Activated naive CD4-positive, alpha-beta T cell (primary cell): ENCODE measurements around the gene ZEB2.

Source experiments
- DNase-seq, 4 experiments: peaks; one replicate each; lab custom pipeline; 2025; lab: John Stamatoyannopoulos, UW

ZEB2 gene

DNA sequence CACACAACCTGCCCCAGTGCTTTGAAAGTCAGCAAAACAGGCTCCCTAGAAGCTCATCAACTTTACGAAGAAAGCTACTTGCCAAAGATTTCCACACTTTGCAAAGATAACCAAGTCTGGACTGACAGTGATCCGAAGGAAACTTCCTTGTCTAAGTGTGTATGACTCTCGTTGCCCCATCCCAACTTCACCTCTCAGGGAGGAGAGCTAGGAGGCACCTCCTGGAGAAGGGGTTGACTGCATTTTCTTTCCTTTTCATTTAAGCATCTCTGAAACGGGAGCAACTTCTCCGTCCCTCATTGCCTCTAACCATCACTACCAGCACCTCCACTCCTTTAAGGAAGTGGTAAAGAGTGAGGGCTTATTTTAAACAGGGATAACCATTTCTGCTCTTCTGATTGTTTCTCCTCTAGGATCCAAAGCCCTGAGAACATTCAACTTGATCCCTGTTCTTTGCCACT is 7.0 kb downstream of the ZEB2 start:
- DNase-seq: no peak

DNA sequence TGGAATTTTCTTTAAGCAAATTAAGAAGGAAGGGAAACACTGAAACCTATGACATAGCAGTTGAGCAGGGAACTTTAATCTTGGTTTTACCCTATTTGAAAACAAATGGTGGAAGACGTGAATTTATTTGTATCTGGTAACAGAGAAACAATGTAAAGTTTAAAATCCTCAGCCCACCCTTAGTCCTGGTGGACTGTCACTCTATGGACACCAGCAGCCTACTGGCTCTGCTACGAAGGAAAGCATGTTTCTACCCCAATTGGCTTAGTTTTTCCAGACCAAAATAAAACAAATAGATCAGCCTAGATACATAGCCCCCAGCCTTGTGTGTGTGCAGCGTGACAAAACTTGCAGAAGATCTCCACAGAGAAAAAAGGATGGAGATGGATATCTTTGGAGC is 7.4 kb downstream of the ZEB2 start:
- DNase-seq: no peak

DNA sequence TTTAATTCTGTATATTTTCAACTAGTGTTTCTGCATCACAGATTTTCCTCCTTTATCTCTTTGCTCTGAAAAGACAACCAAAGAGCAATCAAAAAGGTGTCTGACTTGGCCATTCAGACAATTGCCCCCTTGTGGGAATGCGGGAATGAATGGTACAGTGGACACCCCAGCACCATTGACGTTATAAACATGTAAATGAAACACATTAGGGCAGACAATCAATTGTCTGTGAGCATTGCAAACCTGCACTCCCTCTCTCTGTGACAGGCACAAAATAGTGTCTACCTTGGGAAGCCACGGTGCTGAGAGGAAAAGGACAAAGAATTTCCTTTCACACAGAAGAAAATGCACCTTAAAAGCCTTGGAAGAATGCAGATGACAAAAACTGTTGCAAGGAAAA is 8.0 kb downstream of the ZEB2 start:
- no peak for DNase-seq

- DNase-seq: no peak
These were observed 8.6 kb downstream of the ZEB2 start for GRCh38 chr2:144511226-144511810.

DNA sequence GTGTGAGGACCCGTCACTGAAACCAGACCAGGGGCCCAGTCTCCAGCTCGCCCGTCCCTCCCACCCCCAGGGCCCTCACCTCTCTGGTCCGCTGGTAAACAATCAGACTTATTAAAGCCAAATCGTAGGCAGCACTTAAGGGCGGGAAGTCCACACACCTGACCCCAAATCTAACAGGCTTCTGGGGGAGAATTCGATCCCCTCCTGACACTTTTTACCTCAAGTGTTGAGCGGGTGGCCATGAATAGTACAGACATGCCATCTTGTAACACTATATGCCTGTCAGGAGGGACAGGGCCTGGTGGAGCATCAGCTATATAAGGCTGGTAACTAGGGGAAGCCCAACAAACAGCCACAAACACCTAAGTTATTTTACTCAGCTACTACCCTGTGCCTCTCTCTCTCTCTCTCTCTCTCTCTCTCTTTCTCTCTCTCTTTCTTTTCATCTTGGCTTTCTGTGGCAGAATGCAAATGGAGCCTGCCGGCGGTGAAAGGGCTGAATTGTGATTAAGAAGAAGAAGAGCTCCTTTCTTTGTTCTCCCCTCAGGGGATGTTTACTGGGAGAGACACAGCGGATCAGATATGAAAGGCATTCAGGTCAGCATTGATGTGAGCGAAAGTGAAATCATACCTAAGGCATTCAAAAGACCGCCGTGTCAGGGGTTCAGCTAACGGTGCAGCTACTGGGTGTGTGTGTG is 9.5 kb downstream of the ZEB2 start:
- DNase-seq: no peak

DNA sequence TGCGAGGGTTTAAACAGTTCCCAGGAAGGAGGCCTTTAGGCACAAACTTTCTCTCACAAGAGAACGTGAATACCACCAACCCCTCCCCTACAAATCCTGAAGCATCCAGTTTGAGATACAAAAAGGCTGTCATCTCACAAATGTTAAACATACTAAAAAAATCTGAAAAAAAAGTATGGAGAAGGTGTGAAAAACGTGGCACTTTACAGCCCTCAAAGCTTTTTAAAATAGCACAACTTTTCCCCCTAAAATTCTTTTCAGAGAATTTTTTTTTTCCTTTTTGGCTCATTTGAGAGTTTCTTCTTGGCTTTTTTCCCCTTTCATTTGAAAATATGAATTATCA is 10.1 kb downstream of the ZEB2 start:
- DNase-seq: no peak

- DNase-seq: no peak
These were observed 10.7 kb downstream of the ZEB2 start for GRCh38 chr2:144509001-144509878.

- DNase-seq: no peak
These were observed 11.6 kb downstream of the ZEB2 start for GRCh38 chr2:144508172-144508851.

- DNase-seq: no peak
These were observed 12.3 kb downstream of the ZEB2 start for GRCh38 chr2:144507441-144508171.

DNA sequence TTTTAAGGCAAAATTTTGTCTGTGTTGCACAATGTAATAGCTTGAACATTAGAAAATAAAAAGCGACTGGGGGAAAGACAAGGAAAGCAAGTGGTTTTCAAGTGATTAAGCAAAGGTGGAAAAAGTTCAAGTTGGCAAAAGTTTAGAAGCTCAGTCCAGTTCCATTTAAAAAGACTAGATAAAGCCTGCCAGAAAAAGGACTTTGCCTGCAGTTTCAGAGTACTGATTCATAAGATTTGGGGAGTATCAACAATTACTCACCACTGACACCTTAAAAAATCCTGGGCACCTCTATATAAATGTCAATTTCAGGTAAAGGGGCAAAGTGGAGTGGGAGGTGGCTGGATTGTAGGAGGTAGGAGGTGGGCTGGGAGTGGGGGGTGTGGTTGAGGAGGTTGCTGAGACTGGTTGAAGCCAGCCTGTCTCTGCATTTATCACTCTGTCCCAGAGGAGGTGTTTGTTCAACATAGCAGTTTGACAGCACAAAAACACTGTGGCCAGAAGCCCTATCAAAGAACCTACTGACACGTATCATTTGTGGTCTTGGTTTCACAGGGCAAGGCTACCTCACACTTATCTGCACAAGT is 14.6 kb downstream of the ZEB2 start:
- no peak for DNase-seq

GRCh38 chr2:144504218-144504641 is 15.7 kb downstream of the ZEB2 start:
- DNase-seq: no peak

DNA sequence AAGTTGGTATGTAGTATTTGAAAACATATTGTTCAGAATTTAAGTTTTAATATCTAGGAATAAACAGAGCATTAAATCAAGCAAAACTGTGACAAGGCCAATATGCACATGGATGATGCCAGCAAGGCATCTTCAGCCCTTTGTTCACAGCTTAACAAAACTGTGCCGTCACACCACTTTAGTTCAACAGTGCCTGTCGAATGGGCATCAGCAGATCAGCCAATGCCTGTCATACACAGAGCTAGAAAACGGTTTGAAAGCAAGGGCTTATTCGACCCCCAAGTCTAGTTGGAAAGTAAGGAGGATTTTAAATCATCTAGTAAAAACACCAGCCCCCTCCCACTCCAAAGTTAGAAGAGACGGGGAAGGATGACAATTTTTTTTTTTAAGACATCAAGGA is 16.7 kb downstream of the ZEB2 start:
- no peak for DNase-seq

GRCh38 chr2:144502369-144502768 is 17.6 kb downstream of the ZEB2 start:
- no peak for DNase-seq

GRCh38 chr2:144501627-144502026 is 18.3 kb downstream of the ZEB2 start:
- no peak for DNase-seq

DNA sequence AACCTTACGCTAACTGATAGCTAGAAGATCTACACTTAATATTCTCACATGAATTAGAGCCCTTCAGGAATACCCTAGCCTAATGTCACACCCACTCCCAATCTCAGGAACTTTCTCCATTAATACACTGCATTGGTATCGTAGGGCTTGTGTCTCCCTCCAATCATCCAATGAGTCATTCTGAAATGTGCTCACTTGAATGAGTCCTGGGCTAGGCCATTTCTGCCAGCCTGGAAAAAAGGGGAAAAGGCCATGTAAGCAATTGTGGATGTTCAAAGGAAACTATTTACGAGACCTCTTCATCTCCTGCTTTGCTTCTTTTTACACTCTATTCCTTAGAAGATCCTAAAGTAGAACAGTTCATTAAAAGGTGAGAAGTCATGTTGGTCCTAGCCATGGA is 18.8 kb downstream of the ZEB2 start:
- DNase-seq: no peak

GRCh38 chr2:144500563-144500962 is 19.4 kb downstream of the ZEB2 start:
- no peak for DNase-seq

DNA sequence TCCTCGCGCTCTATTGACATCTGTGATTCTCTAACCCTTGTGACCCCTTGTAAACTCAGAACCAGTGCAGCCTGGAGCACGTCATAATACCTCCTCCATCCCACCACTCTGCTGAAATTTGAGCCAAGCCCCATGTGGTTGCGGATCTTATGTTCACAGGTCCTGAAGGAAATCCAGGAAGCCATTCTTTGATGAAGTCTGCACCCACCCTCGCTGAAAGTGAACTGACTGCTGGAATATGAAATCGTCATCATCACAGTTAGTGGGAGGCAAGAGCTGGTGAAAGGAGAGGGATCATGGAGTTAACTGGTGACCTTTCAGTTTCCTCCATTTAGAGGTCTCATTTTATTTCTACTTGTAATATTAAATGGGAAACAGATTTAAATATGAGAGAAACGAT is 21.6 kb downstream of the ZEB2 start:
- DNase-seq: no peak

DNA sequence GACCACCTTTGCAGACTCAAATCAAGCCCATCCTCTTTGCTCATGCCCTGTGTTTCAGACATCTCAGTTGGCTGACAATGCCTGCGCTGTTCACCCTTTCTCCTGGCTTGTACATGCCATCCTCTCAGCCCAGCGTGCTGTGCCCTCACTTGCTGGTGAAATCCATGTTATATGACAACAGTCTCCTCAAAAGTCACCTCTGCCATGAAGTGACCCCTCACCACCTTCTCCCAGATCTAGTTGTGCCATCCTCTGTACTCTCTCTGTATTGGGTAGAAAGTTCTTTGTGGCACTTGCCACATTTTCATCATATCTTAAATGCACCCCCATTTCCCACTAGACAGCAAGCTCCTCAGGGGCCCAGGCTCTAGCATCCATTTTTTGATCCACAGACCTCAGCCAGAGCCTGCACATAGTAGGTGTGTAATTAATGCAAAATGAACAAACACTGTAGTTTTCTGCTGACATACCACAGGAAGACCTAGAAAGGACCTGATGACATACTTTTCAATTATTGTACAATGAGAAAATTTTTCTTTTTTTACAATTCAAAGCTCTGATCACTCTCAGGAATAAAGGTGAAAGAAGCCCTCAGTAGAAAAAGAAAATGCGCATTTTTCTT is 22.8 kb downstream of the ZEB2 start:
- no peak for DNase-seq

DNA sequence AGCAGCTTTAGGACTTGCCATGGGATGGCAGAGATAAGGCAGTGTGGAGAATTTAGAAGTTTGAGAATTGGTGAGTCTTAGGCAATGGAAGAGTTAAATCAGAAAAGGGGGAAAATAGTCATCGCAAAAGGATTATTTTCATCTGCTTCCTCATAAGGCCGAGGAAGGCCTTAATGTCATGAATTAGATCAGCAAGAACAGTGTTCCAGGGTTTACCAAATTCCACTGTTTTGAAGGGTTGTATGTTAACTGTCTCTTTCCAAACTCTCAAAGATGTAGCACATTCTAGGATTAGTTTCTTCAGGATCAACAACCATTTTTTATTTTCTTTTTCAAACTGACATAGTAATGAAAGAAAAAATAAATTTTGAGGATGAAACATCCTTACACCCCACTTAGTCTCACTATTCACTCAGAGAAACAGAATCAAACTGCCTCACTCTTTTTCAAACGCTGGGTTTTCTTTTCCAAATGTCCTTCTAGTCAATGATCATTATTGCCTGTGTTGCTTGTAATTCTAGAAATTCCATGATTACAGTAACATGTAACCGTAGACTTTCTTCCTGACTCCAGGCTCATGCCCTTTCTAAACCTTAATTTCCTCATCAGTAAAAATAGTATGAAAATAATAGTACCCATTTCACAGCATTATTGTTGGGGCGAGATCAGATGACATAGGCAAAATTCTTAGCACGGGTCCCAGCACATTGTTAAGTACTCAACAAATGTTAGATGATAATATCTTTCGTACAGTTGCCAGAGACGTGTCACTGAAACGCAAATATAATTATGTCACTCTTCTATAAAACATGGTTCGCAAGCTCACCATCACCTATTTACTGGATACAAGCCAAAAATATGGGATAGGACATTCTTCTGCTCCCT is 23.6 kb downstream of the ZEB2 start:
- DNase-seq: no peak
